Measurements from ENCODE around the gene UNK. TPM values are rescaled to one million over a fixed set of nuclear protein-coding genes. Genes with fewer than 3 reads are reported as not detected.

Gene UNK
- total RNA-seq, 1 experiment from 2014 or later, result 32.1 TPM

DNA sequence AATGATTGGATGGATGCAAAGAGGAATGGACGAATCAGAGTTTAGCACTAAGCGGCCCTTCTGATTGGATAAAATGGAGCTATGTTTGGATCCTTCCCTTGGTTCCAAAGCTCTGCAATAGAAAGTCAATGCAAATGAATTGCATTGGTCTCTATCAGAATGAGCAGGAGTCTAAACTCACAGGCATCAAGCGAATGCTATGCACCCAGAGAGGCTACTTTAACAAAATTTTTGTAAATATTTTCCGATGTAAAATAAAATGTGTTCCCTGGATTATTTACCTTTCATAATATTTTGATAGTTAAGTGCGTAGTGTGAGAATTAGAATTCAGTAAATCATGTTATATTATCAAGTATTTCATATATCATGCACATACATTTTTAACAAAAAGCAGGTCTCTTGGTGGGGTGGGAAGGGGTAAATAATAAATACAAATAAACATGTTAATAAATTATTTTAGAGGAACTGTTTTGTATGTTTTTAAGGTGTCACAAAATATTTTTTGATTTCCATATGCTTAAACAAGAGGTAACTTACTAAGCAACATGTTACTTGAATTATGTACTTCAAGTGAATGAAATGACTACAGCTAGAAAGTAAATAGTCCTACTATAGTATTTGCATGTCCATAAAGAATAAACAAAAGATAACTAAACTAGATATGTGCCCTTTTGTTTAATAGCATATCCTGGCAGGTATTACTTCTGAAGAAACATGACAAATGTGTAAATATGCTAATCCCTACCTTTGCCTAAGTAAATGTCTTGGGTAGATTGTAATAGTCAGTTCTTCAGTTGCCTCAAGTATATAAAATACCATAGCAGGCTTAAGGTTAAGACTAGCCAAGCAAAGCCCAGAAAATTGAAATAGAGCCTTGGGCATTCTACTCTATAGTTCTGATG, 4.4 kb upstream of the UNK start:
- H3K4me1 ChIP-seq (ENCODE audit: control insufficient read depth, insufficient read depth, low read length), result peaks cover 42% of the 10 kb centered on the region
- no peak for TF ChIP-seq TCF7L2 (IDR thresholded peaks at IDR 0.05; ENCODE audit: low read depth, low read length)
- no peak for TF ChIP-seq POLR2AphosphoS5 (IDR thresholded peaks at IDR 0.05; ENCODE audit: low read depth, low read length)
- TF ChIP-seq, protein P1, sequence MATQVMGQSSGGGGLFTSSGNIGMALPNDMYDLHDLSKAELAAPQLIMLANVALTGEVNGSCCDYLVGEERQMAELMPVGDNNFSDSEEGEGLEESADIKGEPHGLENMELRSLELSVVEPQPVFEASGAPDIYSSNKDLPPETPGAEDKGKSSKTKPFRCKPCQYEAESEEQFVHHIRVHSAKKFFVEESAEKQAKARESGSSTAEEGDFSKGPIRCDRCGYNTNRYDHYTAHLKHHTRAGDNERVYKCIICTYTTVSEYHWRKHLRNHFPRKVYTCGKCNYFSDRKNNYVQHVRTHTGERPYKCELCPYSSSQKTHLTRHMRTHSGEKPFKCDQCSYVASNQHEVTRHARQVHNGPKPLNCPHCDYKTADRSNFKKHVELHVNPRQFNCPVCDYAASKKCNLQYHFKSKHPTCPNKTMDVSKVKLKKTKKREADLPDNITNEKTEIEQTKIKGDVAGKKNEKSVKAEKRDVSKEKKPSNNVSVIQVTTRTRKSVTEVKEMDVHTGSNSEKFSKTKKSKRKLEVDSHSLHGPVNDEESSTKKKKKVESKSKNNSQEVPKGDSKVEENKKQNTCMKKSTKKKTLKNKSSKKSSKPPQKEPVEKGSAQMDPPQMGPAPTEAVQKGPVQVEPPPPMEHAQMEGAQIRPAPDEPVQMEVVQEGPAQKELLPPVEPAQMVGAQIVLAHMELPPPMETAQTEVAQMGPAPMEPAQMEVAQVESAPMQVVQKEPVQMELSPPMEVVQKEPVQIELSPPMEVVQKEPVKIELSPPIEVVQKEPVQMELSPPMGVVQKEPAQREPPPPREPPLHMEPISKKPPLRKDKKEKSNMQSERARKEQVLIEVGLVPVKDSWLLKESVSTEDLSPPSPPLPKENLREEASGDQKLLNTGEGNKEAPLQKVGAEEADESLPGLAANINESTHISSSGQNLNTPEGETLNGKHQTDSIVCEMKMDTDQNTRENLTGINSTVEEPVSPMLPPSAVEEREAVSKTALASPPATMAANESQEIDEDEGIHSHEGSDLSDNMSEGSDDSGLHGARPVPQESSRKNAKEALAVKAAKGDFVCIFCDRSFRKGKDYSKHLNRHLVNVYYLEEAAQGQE (IDR thresholded peaks at IDR 0.05; ENCODE audit: insufficient read depth in 1 of 2, low read depth in 2 of 2, low read length in 1 of 2), result no peak
- TF ChIP-seq SIN3A (IDR thresholded peaks at IDR 0.05; ENCODE audit: borderline replicate concordance, insufficient read depth, low read depth, low read length), result no peak
- TF ChIP-seq CTCF (IDR thresholded peaks at IDR 0.05), result no peak
- intact Hi-C loops (cut with micrococcal nuclease; ENCODE audit: unreplicated experiment), result no loop called here
- DNase-seq (ENCODE audit: low read depth, low spot score) (no peak), ATAC-seq (no peak)
- ChIA-PET POLR2A (interaction anchor here (0.5 to 1.0 kb wide), 16 partner anchors 10 to 224 kb away, joined by 3 to 10 read pairs (median 4); partner anchors contain the start of genes GALK1, SMIM5, TRIM65 and WBP2), CTCF (interaction anchor here (0.6 to 1.0 kb wide), 7 partner anchors 16 to 97 kb away, joined by 3 to 10 read pairs (median 4); partner anchors contain the start of gene GALK1)
- peaks cover 28% of the 10 kb centered on the region for H3K36me3 ChIP-seq (ENCODE audit: control insufficient read depth, insufficient read depth, low read length)
- peak overlapping the region; percentile 51 to 95 for H3K4me3 ChIP-seq (ENCODE audit: low read depth in 2 of 2, low read length in 2 of 2)
- H3K27ac ChIP-seq (ENCODE audit: low read length), result peak overlapping the region; percentile 85
- no TSS peak for BruUV-seq (replicated peaks)
- in situ Hi-C loops (cut with HindIII; ENCODE audit: low pct_unique_long_range_greater_than_20kb, low sequenced_read_pairs), result no loop called here
- no peaks in the 10 kb centered on the region for H3K9me3 ChIP-seq (ENCODE audit: control insufficient read depth, insufficient read depth, low read depth, low read length)
- no peaks in the 10 kb centered on the region for H3K27me3 ChIP-seq (ENCODE audit: control insufficient read depth, insufficient read depth, low read length)

- DNase-seq (ENCODE audit: low read depth, low spot score), result no peak
- POLR2A ChIA-PET, result interaction anchor here (0.5 kb wide), 2 partner anchors 22 to 182 kb away, joined by 5 to 11 read pairs; no protein-coding TSS in a partner anchor
- intact Hi-C loops (cut with micrococcal nuclease; ENCODE audit: unreplicated experiment), result no loop called here
Measured at GRCh38 chr17:75783069-75783783, 1.4 kb upstream of the UNK start.

More at GRCh38 chr17:75783069-75783783, 1.4 kb upstream of the UNK start:
- Histone ChIP-seq H3K4me1 (ENCODE audit: control insufficient read depth, insufficient read depth, low read length) (peaks cover 44% of the 10 kb centered on the region), H3K27ac (ENCODE audit: low read length) (peak overlapping the region; percentile 100), H3K36me3 (ENCODE audit: control insufficient read depth, insufficient read depth, low read length) (peaks cover 9% of the 10 kb centered on the region; the same call in 1 of the 2 replicates), H3K27me3 (ENCODE audit: control insufficient read depth, insufficient read depth, low read length) (no peaks in the 10 kb centered on the region), H3K4me3 (ENCODE audit: low read depth in 2 of 2, low read length in 2 of 2) (no peak overlapping the region; a peak in 1 of 4 replicates), H3K9me3 (ENCODE audit: control insufficient read depth, insufficient read depth, low read depth, low read length) (no peaks in the 10 kb centered on the region)
- BruUV-seq (replicated peaks), result no TSS peak
- in situ Hi-C loops (cut with HindIII; ENCODE audit: low pct_unique_long_range_greater_than_20kb, low sequenced_read_pairs), result no loop called here
- CTCF ChIA-PET, result interaction anchor here (0.6 to 1.2 kb wide), 5 partner anchors 64 to 183 kb away, joined by 3 to 6 read pairs (median 4); no protein-coding TSS in a partner anchor
- TF ChIP-seq, protein P1 (IDR thresholded peaks at IDR 0.05; ENCODE audit: insufficient read depth in 1 of 2, low read depth in 2 of 2, low read length in 1 of 2), result no peak
- TF ChIP-seq TCF7L2 (IDR thresholded peaks at IDR 0.05; ENCODE audit: low read depth, low read length) (no peak), POLR2AphosphoS5 (IDR thresholded peaks at IDR 0.05; ENCODE audit: low read depth, low read length) (no peak), CTCF (IDR thresholded peaks at IDR 0.05) (peak; percentile 78; the same call in 1 of the 2 replicates), SIN3A (IDR thresholded peaks at IDR 0.05; ENCODE audit: borderline replicate concordance, insufficient read depth, low read depth, low read length) (no peak)
- no peak for ATAC-seq

Measured in Panc1 (cell line).